Measurements from ENCODE around the gene TCF20.

The TCF20 gene

GRCh38 chr22:42256930-42257329 is 13.5 kb downstream of the TCF20 start:
- DNase-seq: no peak

- no peak for DNase-seq
Measured at GRCh38 chr22:42256220-42256619, 14.2 kb downstream of the TCF20 start.

GRCh38 chr22:42249831-42250230 is 20.6 kb downstream of the TCF20 start:
- no peak for DNase-seq

GRCh38 chr22:42248995-42249394 is 21.5 kb downstream of the TCF20 start:
- DNase-seq: no peak

- DNase-seq: no peak
Measured at GRCh38 chr22:42247596-42247995, 22.9 kb downstream of the TCF20 start.

- no peak for DNase-seq
Measured at GRCh38 chr22:42243802-42244060, 26.7 kb downstream of the TCF20 start.

- no peak for DNase-seq
Measured at GRCh38 chr22:42236848-42237247, 33.6 kb downstream of the TCF20 start.

GRCh38 chr22:42236268-42236667 is 34.2 kb downstream of the TCF20 start:
- DNase-seq: no peak

- no peak for DNase-seq
Measured at GRCh38 chr22:42233879-42234278, 36.6 kb downstream of the TCF20 start.

- DNase-seq: no peak
Measured at GRCh38 chr22:42231929-42232328, 38.5 kb downstream of the TCF20 start.

GRCh38 chr22:42229455-42230149 is 40.9 kb downstream of the TCF20 start:
- peak in 1 of 2 experiments; percentile 3 for DNase-seq

GRCh38 chr22:42228483-42228882 is 42.0 kb downstream of the TCF20 start:
- DNase-seq: peak in 1 of 2 experiments; percentile 8

- DNase-seq: no peak
Measured at GRCh38 chr22:42227435-42227834, 43.0 kb downstream of the TCF20 start.

GRCh38 chr22:42225841-42226240 is 44.6 kb downstream of the TCF20 start:
- DNase-seq: no peak

GRCh38 chr22:42222140-42222539 is 48.3 kb downstream of the TCF20 start:
- no peak for DNase-seq
